DMS114 treated with DMSO at 0.1 percent for 48 hours (cell line): ENCODE results near the gene WDR48.

ENCODE experiments used
- DNase-seq: peaks from one replicate; lab custom pipeline; 2025; ENCODE audit not compliant: unreplicated experiment; lab: John Stamatoyannopoulos, UW

WDR48 gene

GRCh38 chr3:39137991-39138803, 86.4 kb downstream of the WDR48 start:
- no peak for DNase-seq

GRCh38 chr3:39138804-39139415, 87.1 kb downstream of the WDR48 start:
- no peak for DNase-seq

- DNase-seq = no peak
These were observed 87.6 kb downstream of the WDR48 start for GRCh38 chr3:39139442-39139841.

GRCh38 chr3:39140341-39140971, 88.6 kb downstream of the WDR48 start:
- no peak for DNase-seq

- no peak for DNase-seq
These were observed 89.6 kb downstream of the WDR48 start for GRCh38 chr3:39141171-39141995.

GRCh38 chr3:39142067-39142466, 90.3 kb downstream of the WDR48 start:
- no peak for DNase-seq

- no peak for DNase-seq
These were observed 91.5 kb downstream of the WDR48 start for GRCh38 chr3:39143051-39143885.

GRCh38 chr3:39144095-39144747, 92.4 kb downstream of the WDR48 start:
- no peak for DNase-seq

- no peak for DNase-seq
These were observed 93.0 kb downstream of the WDR48 start for GRCh38 chr3:39144748-39145380.

- DNase-seq = no peak
These were observed 94.3 kb downstream of the WDR48 start for GRCh38 chr3:39146083-39146501.
